Activated T-helper 1 cell treated with Interleukin-2 at 50 U/mL for 16 hours (primary cell): ENCODE data around the gene CDC6.

Experiments used
- DNase-seq: peaks from one replicate; pipeline ENCODE4 v3.0.0-alpha.2; 2020; ENCODE audit warnings: low read depth

CDC6 gene

GRCh38 chr17:40323391-40324381, 36.0 kb downstream of the CDC6 start:
- peak; percentile 57 for DNase-seq

- DNase-seq: no peak
Measured at GRCh38 chr17:40325156-40326013, 37.7 kb downstream of the CDC6 start.

GRCh38 chr17:40326014-40326831, 38.5 kb downstream of the CDC6 start:
- DNase-seq: peak; percentile 38

GRCh38 chr17:40326832-40327199, 39.1 kb downstream of the CDC6 start:
- no peak for DNase-seq

GRCh38 chr17:40327244-40327729, 39.6 kb downstream of the CDC6 start:
- DNase-seq: no peak

- no peak for DNase-seq
Measured at GRCh38 chr17:40327735-40328385, 40.2 kb downstream of the CDC6 start.

- DNase-seq: no peak
Measured at GRCh38 chr17:40328386-40328766, 40.7 kb downstream of the CDC6 start.

GRCh38 chr17:40329839-40330794, 42.4 kb downstream of the CDC6 start:
- DNase-seq: no peak

GRCh38 chr17:40330850-40331470, 43.3 kb downstream of the CDC6 start:
- no peak for DNase-seq

- no peak for DNase-seq
Measured at GRCh38 chr17:40331743-40332641, 44.3 kb downstream of the CDC6 start.

GRCh38 chr17:40333781-40334448, 46.2 kb downstream of the CDC6 start:
- no peak for DNase-seq

- no peak for DNase-seq
Measured at GRCh38 chr17:40335620-40336019, 47.9 kb downstream of the CDC6 start.

- no peak for DNase-seq
Measured at GRCh38 chr17:40337351-40337750, 49.7 kb downstream of the CDC6 start.

GRCh38 chr17:40338058-40338457, 50.4 kb downstream of the CDC6 start:
- DNase-seq: no peak

- no peak for DNase-seq
Measured at GRCh38 chr17:40338941-40339649, 51.4 kb downstream of the CDC6 start.

GRCh38 chr17:40340327-40340726, 52.6 kb downstream of the CDC6 start:
- no peak for DNase-seq
